ENCODE measurements around the gene CREB1.

- TF ChIP-seq CTCF (IDR thresholded peaks at IDR 0.05) (no peak), POLR2A (IDR thresholded peaks at IDR 0.05) (no peak)
Measured at GRCh38 chr2:207540431-207540830, 10.7 kb downstream of the CREB1 start.

Data from body of pancreas (tissue), 4 donors.